ENCODE measurements around the gene ATRAID.
"Not testable (repeated sequence)": the region's sequence is repeated elsewhere in the genome, so short reads cannot be mapped to it uniquely, and the experiment has no call there.

Gene ATRAID
- total RNA-seq = 61.6 to 78.7 (median 67.2) reads per million in 4 experiments

- DNase-seq = peak; percentile 80
Observed at GRCh38 chr2:27211943-27212625, at the start of gene ATRAID, which contains the start of gene SLC5A6. Gene ATRAID (plus strand): TSS chr2:27212041. CDS start chr2:27212369, 328 bp downstream. Gene SLC5A6 (minus strand): TSS chr2:27212268. CDS start chr2:27207650, 4,618 bp downstream.

GRCh38 chr2:27162151-27163121 is 49.4 kb upstream of the ATRAID start:
- DNase-seq = no peak

GRCh38 chr2:27164960-27165763 is 46.7 kb upstream of the ATRAID start:
- no peak for DNase-seq

GRCh38 chr2:27170581-27171337 is 41.1 kb upstream of the ATRAID start:
- no peak for DNase-seq

GRCh38 chr2:27171351-27171848 is 40.4 kb upstream of the ATRAID start:
- DNase-seq = no peak

GRCh38 chr2:27174638-27175037 is 37.2 kb upstream of the ATRAID start:
- no peak for DNase-seq

- no peak for DNase-seq
Observed at GRCh38 chr2:27175330-27175729, 36.5 kb upstream of the ATRAID start.

- DNase-seq = not testable (repeated sequence)
Observed at GRCh38 chr2:27175781-27176180, 36.1 kb upstream of the ATRAID start.

- DNase-seq = no peak
Observed at GRCh38 chr2:27177441-27178351, 34.1 kb upstream of the ATRAID start.

GRCh38 chr2:27178469-27178868 is 33.4 kb upstream of the ATRAID start:
- DNase-seq = no peak

GRCh38 chr2:27179344-27180000 is 32.4 kb upstream of the ATRAID start:
- no peak for DNase-seq

GRCh38 chr2:27182346-27182745 is 29.5 kb upstream of the ATRAID start:
- DNase-seq = no peak

- DNase-seq = no peak
Observed at GRCh38 chr2:27184115-27184514, 27.7 kb upstream of the ATRAID start.

GRCh38 chr2:27185331-27186026 is 26.4 kb upstream of the ATRAID start:
- no peak for DNase-seq

- DNase-seq = no peak
Observed at GRCh38 chr2:27186613-27187345, 25.1 kb upstream of the ATRAID start.

- DNase-seq = no peak
Observed at GRCh38 chr2:27189989-27190388, 21.9 kb upstream of the ATRAID start.

GRCh38 chr2:27191070-27191829 is 20.6 kb upstream of the ATRAID start:
- DNase-seq = peak; percentile 14
